Raji (cell line): Measurements from ENCODE around the gene LAS1L.

Source experiments
- POLR2A ChIP-seq: IDR thresholded peaks from 2 replicates; pipeline ENCODE4 v1.6.1; 2011; ENCODE audit warnings: low read depth, low read length, control low read depth; ENCODE audit not compliant: insufficient read depth

Gene LAS1L

GRCh38 chrX:65524139-65524538 lies 10.4 kb downstream of the LAS1L start:
- no peak for TF ChIP-seq POLR2A

- no peak for TF ChIP-seq POLR2A
Measured at GRCh38 chrX:65522739-65523372, 11.7 kb downstream of the LAS1L start.

GRCh38 chrX:65517923-65518322 lies 16.7 kb downstream of the LAS1L start:
- no peak for TF ChIP-seq POLR2A

- TF ChIP-seq POLR2A: no peak
Measured at GRCh38 chrX:65516756-65517155, 17.8 kb downstream of the LAS1L start.

- TF ChIP-seq POLR2A: no peak
Measured at GRCh38 chrX:65513610-65514009, 21.0 kb downstream of the LAS1L start.

GRCh38 chrX:65509400-65509799 lies 25.2 kb downstream of the LAS1L start:
- no peak for TF ChIP-seq POLR2A

- no peak for TF ChIP-seq POLR2A
Measured at GRCh38 chrX:65508851-65509250, 25.7 kb downstream of the LAS1L start.

- TF ChIP-seq POLR2A: no peak
Measured at GRCh38 chrX:65502618-65503017, 32.0 kb downstream of the LAS1L start.

- no peak for TF ChIP-seq POLR2A
Measured at GRCh38 chrX:65493431-65493830, 41.2 kb downstream of the LAS1L start.

- no peak for TF ChIP-seq POLR2A
Measured at GRCh38 chrX:65491620-65492019, 43.0 kb downstream of the LAS1L start.

GRCh38 chrX:65488495-65488894 lies 46.1 kb downstream of the LAS1L start:
- TF ChIP-seq POLR2A: no peak

GRCh38 chrX:65480960-65481359 lies 53.6 kb downstream of the LAS1L start:
- TF ChIP-seq POLR2A: no peak

- TF ChIP-seq POLR2A: no peak
Measured at GRCh38 chrX:65476564-65476963, 58.0 kb downstream of the LAS1L start.

- TF ChIP-seq POLR2A: no peak
Measured at GRCh38 chrX:65463550-65463949, 71.0 kb downstream of the LAS1L start.
